IPS-15b (cell line): ENCODE results near the gene D2HGDH.

Experiments
- H3K27me3 ChIP-seq: one replicate; pipeline ENCODE4 v1.6.1; 2013; ENCODE audit warnings: low read length; ENCODE audit not compliant: control insufficient read depth, insufficient read depth
- H3K36me3 ChIP-seq: one replicate; pipeline ENCODE4 v1.6.1; 2013; ENCODE audit warnings: low read length; ENCODE audit not compliant: control insufficient read depth, insufficient read depth
- H3K4me1 ChIP-seq: one replicate; pipeline ENCODE4 v1.6.1; 2013; ENCODE audit warnings: mild to moderate bottlenecking, low read length; ENCODE audit not compliant: control insufficient read depth, insufficient read depth
- H3K4me3 ChIP-seq: one replicate; pipeline ENCODE4 v1.5.1; 2013; ENCODE audit warnings: low read depth, low read length
- H3K9ac ChIP-seq: one replicate; pipeline ENCODE4 v1.6.1; 2013; ENCODE audit warnings: low read depth, mild to moderate bottlenecking, low read length
- H3K9me3 ChIP-seq: one replicate; pipeline ENCODE4 v1.6.1; 2013; ENCODE audit warnings: mild to moderate bottlenecking, low read length; ENCODE audit not compliant: control insufficient read depth, insufficient read depth

Gene D2HGDH

GRCh38 chr2:241734467-241735208, at the start of gene D2HGDH:
D2HGDH (plus strand) TSS chr2:241734630; CDS start chr2:241735225, 595 bp downstream.
- Histone ChIP-seq H3K4me3 (peak within 1 kb of the TSS; percentile 68), H3K9me3 (no peaks in the 10 kb centered on the region), H3K9ac (peak within 1 kb of the TSS; percentile 70), H3K36me3 (no peaks in the 10 kb centered on the region), H3K27me3 (peaks cover 6% of the 10 kb centered on the region), H3K4me1 (no peaks in the 10 kb centered on the region)

- Histone ChIP-seq H3K36me3 (peaks cover 12% of the 10 kb centered on the region), H3K27me3 (no peaks in the 10 kb centered on the region), H3K9ac (peak overlapping the region; percentile 93), H3K4me3 (peak overlapping the region; percentile 91), H3K9me3 (no peaks in the 10 kb centered on the region), H3K4me1 (peaks cover 5% of the 10 kb centered on the region)
Observed at GRCh38 chr2:241686324-241686649, 48.1 kb upstream of the D2HGDH start.

- Histone ChIP-seq H3K36me3 (peaks cover 15% of the 10 kb centered on the region), H3K9ac (peak within 1 kb of the TSS; percentile 93), H3K9me3 (no peaks in the 10 kb centered on the region)
Observed at GRCh38 chr2:241686650-241687425, 47.6 kb upstream of the D2HGDH start, which contains the start of gene DTYMK. DTYMK (minus strand) TSS chr2:241686815; CDS start chr2:241686783, 32 bp downstream.

GRCh38 chr2:241689306-241689705, 45.1 kb upstream of the D2HGDH start:
- Histone ChIP-seq H3K9me3 (no peaks in the 10 kb centered on the region), H3K4me1 (peaks cover 5% of the 10 kb centered on the region), H3K9ac (no peak overlapping the region), H3K4me3 (no peak overlapping the region), H3K36me3 (peaks cover 9% of the 10 kb centered on the region), H3K27me3 (no peaks in the 10 kb centered on the region)

More at GRCh38 chr2:241686650-241687425, 47.6 kb upstream of the D2HGDH start, which contains the start of gene DTYMK:
- H3K4me3 ChIP-seq: peak within 1 kb of the TSS; percentile 91
- H3K27me3 ChIP-seq: no peaks in the 10 kb centered on the region
- H3K4me1 ChIP-seq: peaks cover 5% of the 10 kb centered on the region

GRCh38 chr2:241690202-241690717, 44.2 kb upstream of the D2HGDH start:
- peaks cover 8% of the 10 kb centered on the region for H3K36me3 ChIP-seq
- H3K4me1 ChIP-seq: peaks cover 5% of the 10 kb centered on the region
- no peaks in the 10 kb centered on the region for H3K9me3 ChIP-seq
- no peak overlapping the region for H3K9ac ChIP-seq
- no peaks in the 10 kb centered on the region for H3K27me3 ChIP-seq
- no peak overlapping the region for H3K4me3 ChIP-seq

GRCh38 chr2:241692448-241692847, 42.0 kb upstream of the D2HGDH start:
- H3K9me3 ChIP-seq: no peaks in the 10 kb centered on the region
- no peaks in the 10 kb centered on the region for H3K27me3 ChIP-seq
- H3K9ac ChIP-seq: no peak overlapping the region
- no peak overlapping the region for H3K4me3 ChIP-seq
- H3K4me1 ChIP-seq: peaks cover 2% of the 10 kb centered on the region
- H3K36me3 ChIP-seq: peaks cover 8% of the 10 kb centered on the region

GRCh38 chr2:241695651-241696050, 38.8 kb upstream of the D2HGDH start:
- Histone ChIP-seq H3K36me3 (peaks cover 3% of the 10 kb centered on the region), H3K4me3 (no peak overlapping the region), H3K27me3 (no peaks in the 10 kb centered on the region)

GRCh38 chr2:241701149-241701398, 33.4 kb upstream of the D2HGDH start:
- H3K9ac ChIP-seq: peak overlapping the region; percentile 79
- H3K36me3 ChIP-seq: peaks cover 12% of the 10 kb centered on the region
- peak overlapping the region; percentile 74 for H3K4me3 ChIP-seq
- no peaks in the 10 kb centered on the region for H3K27me3 ChIP-seq
- H3K9me3 ChIP-seq: no peaks in the 10 kb centered on the region
- H3K4me1 ChIP-seq: peaks cover 3% of the 10 kb centered on the region

More at GRCh38 chr2:241695651-241696050, 38.8 kb upstream of the D2HGDH start:
- H3K9me3 ChIP-seq: no peaks in the 10 kb centered on the region
- H3K9ac ChIP-seq: no peak overlapping the region
- H3K4me1 ChIP-seq: no peaks in the 10 kb centered on the region

GRCh38 chr2:241701399-241702154, 32.9 kb upstream of the D2HGDH start, which contains the start of gene ING5:
ING5 (plus strand) TSS chr2:241702039; CDS start chr2:241702066, 27 bp downstream.
- Histone ChIP-seq H3K4me1 (peaks cover 3% of the 10 kb centered on the region), H3K27me3 (no peaks in the 10 kb centered on the region), H3K9ac (peak within 1 kb of the TSS; percentile 79), H3K9me3 (no peaks in the 10 kb centered on the region), H3K36me3 (peaks cover 15% of the 10 kb centered on the region), H3K4me3 (peak within 1 kb of the TSS; percentile 74)

- H3K4me3 ChIP-seq: peak overlapping the region; percentile 70
- H3K4me1 ChIP-seq: peaks cover 3% of the 10 kb centered on the region
- no peaks in the 10 kb centered on the region for H3K9me3 ChIP-seq
- peak overlapping the region; percentile 60 for H3K9ac ChIP-seq
- peaks cover 15% of the 10 kb centered on the region for H3K36me3 ChIP-seq
- H3K27me3 ChIP-seq: no peaks in the 10 kb centered on the region
Observed at GRCh38 chr2:241702155-241703031, 32.0 kb upstream of the D2HGDH start.
